ENCODE results near the gene PRPF40B.

Gene PRPF40B

DNA sequence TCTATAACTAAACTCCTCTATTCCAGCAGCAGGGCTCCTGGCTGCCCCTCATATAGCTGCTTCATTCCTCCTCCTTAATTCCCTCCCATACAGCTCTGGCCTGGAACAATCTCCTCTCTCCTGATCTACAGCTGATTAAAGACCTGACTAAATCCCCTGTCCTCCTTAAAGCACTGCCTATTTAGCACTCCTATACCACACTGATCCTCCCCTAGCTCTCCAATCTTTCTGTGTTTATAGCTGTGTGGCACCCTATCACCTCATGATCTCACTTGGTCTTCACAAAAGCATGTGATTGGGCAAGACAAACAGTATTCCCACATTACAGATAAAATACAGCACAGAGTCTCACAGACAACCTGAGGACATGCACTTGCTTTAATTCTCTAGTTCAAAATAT lies 66.4 kb downstream of the PRPF40B start:
- DNase-seq: no peak

DNA sequence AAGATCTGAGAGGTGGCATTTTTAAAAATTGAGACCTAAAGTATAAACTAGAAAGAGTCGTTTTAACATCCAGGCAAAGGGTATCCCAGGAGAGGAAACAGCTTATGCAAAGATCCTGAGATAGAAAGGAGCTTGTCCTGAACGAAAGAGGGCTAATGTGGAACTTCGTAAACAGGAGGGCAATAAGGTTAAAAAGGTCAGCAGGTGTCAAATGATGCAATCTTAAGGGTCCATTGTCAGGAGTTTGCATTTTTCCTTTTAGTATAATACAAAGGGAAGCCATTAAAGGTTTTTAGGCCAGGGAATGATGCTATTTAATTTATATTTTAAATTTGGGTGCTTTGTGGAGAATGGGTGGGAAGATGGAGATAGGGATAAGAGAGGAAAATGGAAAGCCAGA lies 69.5 kb downstream of the PRPF40B start:
- DNase-seq: no peak

DNA sequence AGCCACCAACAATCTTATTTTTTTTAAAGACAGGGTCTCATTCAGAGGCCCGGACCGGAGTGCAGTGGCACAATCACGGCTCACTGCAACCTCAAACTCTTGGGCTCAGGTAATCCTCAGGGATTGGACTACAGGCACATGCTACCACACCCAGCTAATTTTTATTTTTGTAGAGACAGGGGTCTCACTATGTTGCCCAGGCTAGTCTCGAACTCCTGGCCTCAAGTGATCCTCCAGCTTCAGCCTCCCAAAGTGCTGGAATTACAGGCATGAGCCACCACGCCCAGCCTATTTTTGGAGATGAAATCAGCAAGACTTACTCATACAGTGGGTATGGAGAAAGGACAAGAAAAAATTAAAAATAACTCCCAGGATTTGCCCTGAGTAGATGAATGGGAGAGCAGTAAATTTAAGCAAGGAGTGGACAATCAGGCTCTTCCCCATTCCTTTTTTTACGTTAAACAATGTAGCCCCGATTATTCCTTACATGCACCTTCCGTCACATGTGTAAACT lies 70.6 kb downstream of the PRPF40B start:
- DNase-seq: no peak

Data from CD4-positive, alpha-beta T cell treated with Interleukin-10 for 1 hour (primary cell).